Natural killer cell (primary cell): ENCODE measurements around the gene PTPRT. TPM values are rescaled to one million over a fixed set of nuclear protein-coding genes. Genes with fewer than 3 reads are reported as not detected.

ENCODE experiments used
- ATAC-seq, 3 donors: fragments of 150-1000 bp in 2 of 3; fragments of 200-7000 bp in 1 of 3; cut with Tn5 transposase; 1 replicate in 1 of 3; 2 replicates in 2 of 3; pipeline ENCODE4 v1.10.0; 2021; ENCODE audit warnings: mild to moderate bottlenecking in 2 of 3, moderate library complexity in 2 of 3
- DNase-seq, 2 donors: peaks; one replicate each; pipeline versions ENCODE4 v3.0.0 to v3.0.0-alpha.2; 2013 to 2021; ENCODE audit warnings: mixed read lengths in 1 of 2
- H3K27ac ChIP-seq: one replicate; pipeline ENCODE4 v1.5.1; 2013; ENCODE audit warnings: mild to moderate bottlenecking, low read length
- H3K27me3 ChIP-seq: one replicate; pipeline ENCODE4 v1.6.1; 2013; ENCODE audit warnings: low read length; ENCODE audit not compliant: control insufficient read depth, insufficient read depth
- H3K36me3 ChIP-seq: one replicate; pipeline ENCODE4 v1.6.1; 2013; ENCODE audit warnings: low read length; ENCODE audit not compliant: control insufficient read depth, insufficient read depth
- H3K4me1 ChIP-seq: one replicate; pipeline ENCODE4 v1.6.1; 2013; ENCODE audit warnings: low read length; ENCODE audit not compliant: control insufficient read depth, insufficient read depth
- H3K4me3 ChIP-seq: one replicate; pipeline ENCODE4 v1.5.1; 2013; ENCODE audit warnings: low read length
- H3K9me3 ChIP-seq: one replicate; pipeline ENCODE4 v1.6.1; 2013; ENCODE audit warnings: low read length; ENCODE audit not compliant: control insufficient read depth, insufficient read depth
- H3K27ac Mint-ChIP-seq, 2 donors: one replicate each; pipeline ENCODE4 v1.8.0; 2022; ENCODE audit warnings: mild to moderate bottlenecking in 2 of 2, mixed read lengths in 2 of 2, moderate library complexity in 1 of 2
- H3K27me3 Mint-ChIP-seq, 2 donors: one replicate each; pipeline ENCODE4 v1.8.0; 2022; ENCODE audit warnings: low read depth in 2 of 2, mixed read lengths in 2 of 2
- H3K36me3 Mint-ChIP-seq: one replicate; pipeline ENCODE4 v1.8.0; 2022; ENCODE audit warnings: mixed read lengths
- H3K4me1 Mint-ChIP-seq, 2 donors: one replicate each; pipeline ENCODE4 v1.8.0; 2022; ENCODE audit warnings: mixed read lengths in 2 of 2
- H3K4me3 Mint-ChIP-seq: one replicate; pipeline ENCODE4 v1.8.0; 2022; ENCODE audit warnings: mild to moderate bottlenecking, moderate library complexity, mixed read lengths
- H3K9me3 Mint-ChIP-seq, 2 donors: one replicate each; pipeline ENCODE4 v1.8.0; 2022; ENCODE audit warnings: mixed read lengths in 2 of 2
- CTCF ChIP-seq: fragments of 200-600 bp; IDR thresholded peaks from one replicate; pipeline ENCODE4 v1.8.0; 2022; ENCODE audit warnings: antibody characterized with exemption
- WGBS: methylation state at CpG from one replicate; pipeline ENCODE4 v1.1.7; 2013; ENCODE audit warnings: missing lambda C conversion rate; ENCODE audit not compliant: insufficient coverage; 5-methylcytosine and 5-hydroxymethylcytosine counted together
- intact Hi-C: fragments of 100-400 bp; cut with micrococcal nuclease; formaldehyde crosslinking; loops from one replicate; pipeline ENCODE4 v1.14.2; 2022
- total RNA-seq, 4 donors: library from RNA; stranded (reverse); fragments of 120-200 nt in 1 of 4; gene quantifications; one replicate each; pipeline versions ENCODE4 v1.2.3 to v1.2.4, GENCODE V29; 2013 to 2022

PTPRT gene
- total RNA-seq, 3 donors from 2014 or later (not counting 1 experiment from before 2014, with no cell fraction given), result not detected

- WGBS, result 59% methylated on average over 8 of the region's 8 CpGs
- ATAC-seq (no peak), DNase-seq (no peak)
- intact Hi-C loops, result no loop called here
- no peaks in the 10 kb centered on the region for H3K27me3 Mint-ChIP-seq
- no peaks in the 10 kb centered on the region for H3K27me3 ChIP-seq
- peaks cover 0 to 2% of the 10 kb centered on the region in 2 donors for H3K9me3 Mint-ChIP-seq
- H3K36me3 Mint-ChIP-seq, result no peaks in the 10 kb centered on the region
- no peak overlapping the region for H3K27ac Mint-ChIP-seq
- no peaks in the 10 kb centered on the region for H3K4me1 Mint-ChIP-seq
- TF ChIP-seq CTCF, result no peak
- H3K4me3 Mint-ChIP-seq, result no peak overlapping the region
- no peaks in the 10 kb centered on the region for H3K36me3 ChIP-seq
- H3K4me3 ChIP-seq, result no peak overlapping the region
- H3K9me3 ChIP-seq, result peaks cover 10% of the 10 kb centered on the region
- no peaks in the 10 kb centered on the region for H3K4me1 ChIP-seq
- no peak overlapping the region for H3K27ac ChIP-seq
Measured at GRCh38 chr20:42846784-42847490, 342.8 kb downstream of the PTPRT start.

- no peaks in the 10 kb centered on the region for H3K9me3 Mint-ChIP-seq
- no peak overlapping the region for H3K27ac Mint-ChIP-seq
- Histone ChIP-seq H3K4me1 (no peaks in the 10 kb centered on the region), H3K27me3 (no peaks in the 10 kb centered on the region), H3K27ac (no peak overlapping the region), H3K36me3 (no peaks in the 10 kb centered on the region), H3K9me3 (peaks cover 16% of the 10 kb centered on the region), H3K4me3 (no peak overlapping the region)
- no peak for DNase-seq
- no peak overlapping the region for H3K4me3 Mint-ChIP-seq
- intact Hi-C loops, result no loop called here
- no peaks in the 10 kb centered on the region for H3K4me1 Mint-ChIP-seq
- no peak for ATAC-seq
- H3K36me3 Mint-ChIP-seq, result no peaks in the 10 kb centered on the region
- no peaks in the 10 kb centered on the region for H3K27me3 Mint-ChIP-seq
- TF ChIP-seq CTCF, result no peak
- 89% methylated on average over 6 of the region's 6 CpGs for WGBS
Measured at GRCh38 chr20:42844751-42845150, 345.0 kb downstream of the PTPRT start.

GRCh38 chr20:42837456-42837855 is 352.2 kb downstream of the PTPRT start:
- Mint-ChIP-seq H3K9me3 (peaks cover 3 to 5% of the 10 kb centered on the region in 2 donors), H3K4me1 (no peaks in the 10 kb centered on the region), H3K36me3 (no peaks in the 10 kb centered on the region), H3K4me3 (no peak overlapping the region), H3K27me3 (no peaks in the 10 kb centered on the region), H3K27ac (no peak overlapping the region)
- intact Hi-C loops, result no loop called here
- Histone ChIP-seq H3K4me3 (no peak overlapping the region), H3K27me3 (no peaks in the 10 kb centered on the region), H3K27ac (no peak overlapping the region), H3K9me3 (peaks cover 6% of the 10 kb centered on the region), H3K36me3 (no peaks in the 10 kb centered on the region), H3K4me1 (no peaks in the 10 kb centered on the region)
- 79% methylated on average over 3 of the region's 3 CpGs for WGBS
- ATAC-seq (no peak), DNase-seq (no peak)
- TF ChIP-seq CTCF, result no peak

GRCh38 chr20:42836339-42836738 is 353.4 kb downstream of the PTPRT start:
- no peak for TF ChIP-seq CTCF
- Mint-ChIP-seq H3K36me3 (no peaks in the 10 kb centered on the region), H3K4me1 (no peaks in the 10 kb centered on the region), H3K27me3 (no peaks in the 10 kb centered on the region), H3K27ac (no peak overlapping the region), H3K9me3 (peaks cover 3 to 8% of the 10 kb centered on the region in 2 donors), H3K4me3 (no peak overlapping the region)
- H3K27me3 ChIP-seq, result no peaks in the 10 kb centered on the region
- DNase-seq (no peak), ATAC-seq (no peak)
- H3K4me1 ChIP-seq, result no peaks in the 10 kb centered on the region
- H3K36me3 ChIP-seq, result no peaks in the 10 kb centered on the region
- peaks cover 6% of the 10 kb centered on the region for H3K9me3 ChIP-seq
- intact Hi-C loops, result no loop called here
- H3K4me3 ChIP-seq, result no peak overlapping the region
- WGBS, result 76% methylated on average over 5 of the region's 5 CpGs
- H3K27ac ChIP-seq, result no peak overlapping the region
